ENCODE data around the gene PRC1.
A peak's percentile ranks its signal among the peaks of the same experiment; 100 is the strongest.
"Not testable (repeated sequence)": the region's sequence is repeated elsewhere in the genome, so short reads cannot be mapped to it uniquely, and the experiment has no call there.

PRC1 gene

GRCh38 chr15:90994417-90995311 lies at the start of gene PRC1:
Gene PRC1 (minus strand): TSS chr15:90994535. CDS start chr15:90994417, 118 bp downstream.
- DNase-seq (ENCODE audit: low read depth), result peak; percentile 98

- no peak for DNase-seq (ENCODE audit: low read depth)
These were observed 49.0 kb upstream of the PRC1 start for GRCh38 chr15:91043202-91043874.

- no peak for DNase-seq (ENCODE audit: low read depth)
These were observed 46.5 kb upstream of the PRC1 start for GRCh38 chr15:91040856-91041255.

- DNase-seq (ENCODE audit: low read depth), result no peak
These were observed 45.7 kb upstream of the PRC1 start for GRCh38 chr15:91039996-91040395.

- peak; percentile 47 for DNase-seq (ENCODE audit: low read depth)
These were observed 38.8 kb upstream of the PRC1 start for GRCh38 chr15:91032919-91033803.

- no peak for DNase-seq (ENCODE audit: low read depth)
These were observed 37.5 kb upstream of the PRC1 start for GRCh38 chr15:91031796-91032195.

GRCh38 chr15:91027677-91028076 lies 33.3 kb upstream of the PRC1 start:
- DNase-seq (ENCODE audit: low read depth), result no peak

- DNase-seq (ENCODE audit: low read depth), result no peak
These were observed 29.4 kb upstream of the PRC1 start for GRCh38 chr15:91023720-91024119.

- no peak for DNase-seq (ENCODE audit: low read depth)
These were observed 28.4 kb upstream of the PRC1 start for GRCh38 chr15:91022832-91023129.

- DNase-seq (ENCODE audit: low read depth), result peak; percentile 91
These were observed 27.9 kb upstream of the PRC1 start, which contains the start of gene VPS33B for GRCh38 chr15:91022075-91022831. Gene VPS33B (minus strand): TSS chr15:91022594. CDS start chr15:91022249, 345 bp downstream.

- DNase-seq (ENCODE audit: low read depth), result peak; percentile 54
These were observed 27.3 kb upstream of the PRC1 start for GRCh38 chr15:91021516-91022074.

- DNase-seq (ENCODE audit: low read depth), result no peak
These were observed 23.8 kb upstream of the PRC1 start for GRCh38 chr15:91018158-91018557.

GRCh38 chr15:91017716-91018115 lies 23.4 kb upstream of the PRC1 start:
- DNase-seq (ENCODE audit: low read depth), result no peak

GRCh38 chr15:91013701-91014100 lies 19.4 kb upstream of the PRC1 start:
- not testable (repeated sequence) for DNase-seq (ENCODE audit: low read depth)

- DNase-seq (ENCODE audit: low read depth), result no peak
These were observed 12.9 kb upstream of the PRC1 start for GRCh38 chr15:91007266-91007665.

GRCh38 chr15:91001209-91001608 lies 6.9 kb upstream of the PRC1 start:
- DNase-seq (ENCODE audit: low read depth), result no peak

- DNase-seq (ENCODE audit: low read depth), result no peak
These were observed 4.4 kb upstream of the PRC1 start for GRCh38 chr15:90998737-90999136.

- DNase-seq (ENCODE audit: low read depth), result peak; percentile 17
These were observed 297 bp downstream of the PRC1 start for GRCh38 chr15:90994059-90994416.

GRCh38 chr15:90991587-90992285 lies 2.6 kb downstream of the PRC1 start:
- no peak for DNase-seq (ENCODE audit: low read depth)

- DNase-seq (ENCODE audit: low read depth), result no peak
These were observed 3.9 kb downstream of the PRC1 start for GRCh38 chr15:90990446-90990845.
